SK-MEL-5 (cell line): Measurements from ENCODE around the gene HIF1AN. TPM values are rescaled to one million over a fixed set of nuclear protein-coding genes. Genes with fewer than 3 reads are reported as not detected.
"Not testable (repeated sequence)": the region's sequence is repeated elsewhere in the genome, so short reads cannot be mapped to it uniquely, and the experiment has no call there.

Experiments used
- DNase-seq: peaks from one replicate; pipeline ENCODE4 v3.0.0-alpha.2; 2016; ENCODE audit warnings: low read depth, low spot score
- in situ Hi-C: cut with HindIII; loops from 2 replicates; pipeline ENCODE4 v1.10.0; 2016; ENCODE audit warnings: low sequenced_read_pairs, high pct_unique_total_duplicates, low pct_unique_long_range_greater_than_20kb
- total RNA-seq: library from RNA; depleted of rRNA; stranded (reverse); fragments of >200 nt; shearing (Covaris generic); gene quantifications from 2 replicates; pipeline ENCODE4 v1.2.3, GENCODE V29; 2014

The HIF1AN gene
- total RNA-seq, 1 experiment from 2014 or later = 3.7 TPM

DNA sequence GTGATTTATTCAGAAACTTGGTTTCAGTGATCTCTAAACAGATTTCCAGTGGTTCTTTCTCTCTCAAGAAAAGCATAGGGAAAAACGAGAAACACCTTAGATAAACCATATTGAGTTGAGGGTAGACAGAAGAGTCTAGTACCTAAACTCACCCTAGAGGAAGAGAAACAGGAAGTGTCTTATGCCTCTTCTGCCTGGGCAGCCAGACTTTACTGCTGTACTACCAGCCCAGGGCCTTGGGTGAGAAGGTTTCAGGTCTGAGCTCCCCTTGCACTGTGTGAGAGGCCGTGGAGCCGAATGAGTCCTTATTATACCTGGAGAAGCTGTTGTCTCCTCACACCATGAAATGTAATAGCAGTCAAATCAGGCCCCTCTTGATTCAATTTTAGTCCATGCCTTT is 18.2 kb downstream of the HIF1AN start:
- in situ Hi-C loops = loop anchor here (25.0 kb wide), 1 partner anchor 333 kb away; no protein-coding TSS in a partner anchor
- no peak for DNase-seq

DNA sequence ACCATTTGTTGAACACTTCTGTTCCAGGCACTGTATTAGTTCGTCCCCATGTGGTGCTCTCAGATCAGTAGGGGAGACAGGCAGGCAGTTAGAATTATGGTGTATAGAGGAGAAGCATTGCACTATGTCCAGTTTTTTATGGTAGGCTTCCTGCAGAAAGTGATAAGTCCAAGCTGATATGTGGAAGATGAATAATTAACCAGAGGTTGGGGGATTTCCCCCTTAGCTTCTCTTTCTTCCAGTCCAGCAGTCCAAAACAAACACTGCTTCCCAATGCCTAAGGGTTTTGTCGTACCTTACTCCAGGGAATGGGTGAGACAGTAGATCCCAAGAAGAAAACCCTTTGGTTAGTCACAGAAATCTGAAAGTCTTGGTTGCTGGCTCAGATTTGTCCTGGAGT is 19.2 kb downstream of the HIF1AN start:
- in situ Hi-C loops = loop anchor here (25.0 kb wide), 1 partner anchor 332 kb away; no protein-coding TSS in a partner anchor
- no peak for DNase-seq

DNA sequence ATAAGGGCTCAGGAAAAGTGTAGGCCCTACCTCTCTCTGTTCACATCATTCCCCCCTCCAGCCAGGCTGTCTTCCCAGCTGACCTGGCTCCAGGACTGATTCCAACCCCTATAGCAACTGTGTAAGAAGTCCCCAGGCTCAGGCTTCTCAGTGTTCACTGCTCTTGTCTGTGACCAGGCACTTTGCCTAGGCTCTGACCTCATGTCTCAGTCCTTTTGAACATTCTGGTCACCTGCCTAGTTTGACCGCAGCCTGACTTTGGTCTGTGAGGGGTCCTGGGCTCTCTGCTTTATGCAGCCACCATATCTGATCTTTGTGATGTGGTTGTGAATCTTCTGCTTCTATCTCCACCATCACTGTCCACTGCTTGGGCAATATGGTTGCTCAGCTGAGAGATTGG is 24.5 kb downstream of the HIF1AN start:
- in situ Hi-C loops = loop anchor here (25.0 kb wide), 1 partner anchor 327 kb away; no protein-coding TSS in a partner anchor
- no peak for DNase-seq

DNA sequence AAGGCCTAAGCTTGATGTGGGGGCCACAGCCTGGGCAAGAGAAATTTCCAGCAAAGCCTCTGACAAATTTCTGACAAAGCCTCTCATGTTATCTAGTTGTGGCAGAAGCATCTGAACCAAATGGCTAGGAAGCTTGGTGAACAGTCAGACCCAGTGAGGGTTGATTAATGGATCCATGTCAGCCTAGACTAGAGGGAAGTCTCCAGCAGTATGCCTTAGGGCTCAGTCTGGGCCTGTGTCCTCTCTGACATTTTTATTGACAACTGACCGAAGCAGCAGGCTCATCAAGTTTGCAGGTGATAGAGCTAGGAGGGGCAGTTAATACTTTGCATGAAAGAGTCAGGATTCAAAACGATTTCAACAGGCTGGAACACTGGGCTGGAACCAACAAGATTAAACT is 25.3 kb downstream of the HIF1AN start:
- in situ Hi-C loops = loop anchor here (25.0 kb wide), 1 partner anchor 326 kb away; no protein-coding TSS in a partner anchor
- DNase-seq = no peak

DNA sequence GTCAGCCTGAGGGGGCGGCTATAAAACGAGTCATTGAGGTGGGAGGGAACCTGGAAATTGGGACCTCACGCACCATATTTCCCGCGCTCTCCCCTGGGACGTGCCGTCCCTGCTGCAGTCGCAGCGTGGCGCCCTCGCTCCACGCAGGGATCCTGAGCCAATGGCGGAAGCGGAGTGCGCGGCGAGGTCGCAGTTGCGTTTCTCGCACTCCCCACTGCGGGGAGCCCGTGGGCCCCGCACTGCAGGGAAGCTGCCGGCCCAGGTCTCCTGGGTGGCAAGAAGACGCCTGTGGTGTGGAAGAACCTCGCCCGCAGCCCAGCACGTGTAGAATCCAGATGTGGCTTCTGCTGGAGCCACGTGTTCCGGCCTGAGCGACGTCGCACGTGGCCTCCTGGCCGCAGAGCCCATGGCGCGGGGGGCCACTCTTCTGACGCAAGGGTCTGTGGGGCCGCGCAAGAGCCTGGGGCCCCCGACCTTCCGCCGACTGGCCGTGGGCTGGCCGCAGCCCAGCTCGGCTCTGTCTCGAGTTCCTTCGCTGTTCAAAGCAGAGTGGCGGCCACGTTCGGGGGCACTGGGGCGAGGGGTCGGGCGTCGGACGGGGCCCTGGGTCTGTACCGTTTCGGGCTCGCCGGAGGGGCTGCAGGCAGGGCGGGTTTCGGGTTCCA is 26.4 kb downstream of the HIF1AN start:
- in situ Hi-C loops = loop anchor here (25.0 kb wide), 1 partner anchor 325 kb away; no protein-coding TSS in a partner anchor
- peak; percentile 73 for DNase-seq

DNA sequence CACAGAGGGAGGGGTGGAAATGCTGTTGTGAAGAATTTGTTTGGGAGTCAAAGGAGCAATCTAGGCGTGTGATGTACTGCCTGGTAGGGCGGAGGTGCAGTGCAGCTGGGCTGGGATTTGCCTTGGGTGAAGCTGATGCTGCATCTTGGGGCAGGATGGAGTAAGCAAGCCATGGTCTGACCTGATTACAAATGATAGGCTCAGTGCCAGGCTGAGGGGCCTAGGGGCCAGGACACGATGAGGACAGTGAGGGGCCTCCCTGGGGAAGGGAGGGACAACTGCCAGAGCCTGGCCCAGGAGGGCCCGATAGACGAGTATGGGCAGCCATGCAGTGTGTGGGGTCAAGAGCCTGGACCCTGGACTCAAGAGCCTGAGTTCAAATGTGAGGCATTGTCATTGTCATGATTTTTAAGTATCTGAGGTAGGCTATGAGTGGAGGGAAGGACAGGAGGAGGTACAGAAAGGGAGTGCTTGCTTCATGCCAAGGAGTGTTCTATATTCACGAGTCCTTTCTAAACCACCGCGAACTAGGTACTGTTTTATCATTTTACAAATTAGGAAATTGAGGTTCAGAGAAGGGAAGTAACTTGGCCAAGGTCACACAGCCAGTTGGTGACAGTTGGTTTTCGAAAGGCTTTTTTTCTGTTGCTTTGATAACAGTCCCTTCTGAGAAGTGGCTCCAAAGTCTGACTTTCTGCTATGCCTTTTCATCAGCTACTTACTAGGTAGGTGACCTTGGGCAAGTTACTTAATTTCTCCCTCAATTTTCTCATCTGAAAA is 29.7 kb downstream of the HIF1AN start:
- no peak for DNase-seq
- in situ Hi-C loops = loop anchor here (25.0 kb wide), 1 partner anchor 322 kb away; no protein-coding TSS in a partner anchor

DNA sequence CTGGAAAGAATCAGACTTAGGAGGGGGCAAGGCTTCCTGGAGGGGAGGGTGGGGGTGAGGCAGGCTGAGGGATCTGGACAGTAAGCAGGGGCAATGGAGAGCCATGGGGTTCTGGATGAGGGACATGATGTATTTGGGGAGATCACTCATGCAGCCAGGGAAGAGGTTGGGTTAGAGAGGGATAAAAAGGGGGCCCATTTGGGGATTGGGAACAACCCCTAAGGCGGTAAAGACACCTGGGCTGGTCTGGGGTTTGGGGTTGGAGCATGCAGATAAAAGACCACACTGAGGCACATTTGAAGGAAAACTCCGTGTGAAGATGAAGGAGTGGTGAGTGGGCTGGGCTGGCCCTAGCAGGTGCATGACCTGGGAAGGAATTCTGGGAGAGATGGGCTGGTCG is 30.8 kb downstream of the HIF1AN start:
- no peak for DNase-seq
- in situ Hi-C loops = loop anchor here (25.0 kb wide), 1 partner anchor 321 kb away; no protein-coding TSS in a partner anchor

DNA sequence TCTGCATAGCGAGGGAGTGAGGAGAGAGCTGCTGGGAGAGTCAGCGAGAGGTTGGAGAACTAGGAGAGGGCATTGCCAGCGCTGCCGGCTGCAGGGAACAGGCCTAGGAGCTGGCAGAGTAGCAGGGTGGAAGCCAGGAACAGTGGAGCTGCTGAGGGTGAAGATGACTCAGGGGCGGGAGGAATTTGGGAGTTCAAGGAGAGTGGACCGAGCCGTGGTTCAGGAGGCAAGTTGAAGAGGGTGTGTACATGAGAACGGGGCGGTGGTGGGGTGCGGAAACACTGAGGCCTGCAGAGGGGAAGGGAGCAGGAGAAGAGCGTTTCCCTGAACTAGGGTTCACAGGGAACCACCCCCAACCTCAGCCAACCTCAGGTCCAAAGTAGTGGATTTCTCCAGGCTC is 31.5 kb downstream of the HIF1AN start:
- no peak for DNase-seq
- in situ Hi-C loops = loop anchor here (25.0 kb wide), 1 partner anchor 320 kb away; no protein-coding TSS in a partner anchor

DNA sequence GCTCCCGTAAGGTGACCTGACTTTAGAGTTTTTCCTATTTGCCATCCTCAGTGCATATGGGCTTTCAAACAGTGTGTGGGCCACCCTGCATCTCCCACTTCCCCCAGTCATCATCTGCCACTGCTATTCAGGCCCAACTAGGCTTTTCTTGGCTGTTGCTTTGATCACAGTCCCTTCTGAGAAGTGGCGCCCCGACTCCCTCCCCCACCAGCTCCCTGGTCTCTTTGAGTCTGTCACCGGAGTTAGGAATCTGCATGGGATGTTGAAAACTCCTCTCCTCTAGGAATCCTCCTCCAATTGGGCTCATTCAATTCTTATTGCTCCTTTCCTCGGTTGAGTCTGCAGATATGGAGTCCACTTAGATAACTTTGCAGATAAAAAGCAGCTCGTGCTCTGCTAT is 32.1 kb downstream of the HIF1AN start:
- no peak for DNase-seq
- in situ Hi-C loops = loop anchor here (25.0 kb wide), 1 partner anchor 319 kb away; no protein-coding TSS in a partner anchor

DNA sequence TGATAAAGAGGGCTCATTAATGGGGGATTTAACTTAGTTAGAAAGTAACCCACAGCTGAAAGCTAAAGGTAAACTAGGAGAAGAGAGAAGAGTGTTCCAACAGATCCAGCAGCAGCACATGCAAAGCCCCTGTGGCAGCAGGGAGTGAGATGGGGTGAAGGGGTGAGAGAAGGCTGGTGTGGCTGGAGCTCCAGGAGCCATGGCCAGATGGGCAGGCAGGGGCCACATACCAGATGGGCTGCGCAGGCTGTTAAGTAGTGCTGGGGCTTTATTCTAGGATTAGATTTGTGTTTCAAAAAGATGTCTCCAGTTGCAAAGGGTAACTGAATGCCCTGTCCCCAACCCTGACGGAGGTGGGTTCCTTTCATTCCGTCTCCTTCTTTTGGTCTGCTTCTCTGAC is 33.2 kb downstream of the HIF1AN start:
- no peak for DNase-seq
- in situ Hi-C loops = loop anchor here (25.0 kb wide), 1 partner anchor 318 kb away; no protein-coding TSS in a partner anchor

DNA sequence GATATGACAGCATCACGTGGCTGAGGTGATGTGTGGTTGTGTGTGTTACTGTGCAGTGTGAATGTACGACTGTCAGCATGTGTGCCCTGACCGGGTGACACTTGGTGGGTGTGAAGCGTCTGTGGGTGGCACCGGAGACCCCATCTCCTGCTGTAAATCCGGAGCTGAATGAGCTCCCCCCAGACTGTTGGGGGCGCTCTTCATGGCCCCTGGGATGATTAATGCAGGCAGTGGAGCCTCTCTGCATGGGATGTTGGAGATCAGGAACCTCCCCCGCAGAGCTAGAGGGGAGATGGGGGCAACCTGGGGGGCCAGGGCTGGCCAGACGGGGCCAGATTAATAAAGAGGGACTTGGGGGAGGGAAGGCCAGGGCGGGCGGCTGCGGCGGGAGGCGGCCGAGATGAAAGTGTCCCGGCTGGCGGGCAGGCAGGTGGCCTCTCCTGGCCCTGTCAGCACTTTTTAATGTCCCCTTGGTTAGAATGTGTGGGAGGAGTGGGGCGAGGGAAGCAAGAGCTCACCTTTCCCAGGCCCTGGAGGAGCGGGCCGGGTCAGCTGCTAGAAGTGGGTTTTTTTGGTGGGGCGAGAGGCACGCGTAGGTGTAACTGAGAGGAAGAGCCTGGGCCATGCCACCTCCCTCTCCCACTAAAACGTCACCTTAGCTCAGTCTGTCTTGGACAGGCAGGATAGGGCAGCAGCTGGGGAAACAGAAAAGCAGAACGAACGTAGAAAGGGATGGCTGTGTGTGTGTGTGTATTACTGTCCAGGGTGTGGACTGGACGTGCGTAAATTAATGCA is 34.1 kb downstream of the HIF1AN start:
- in situ Hi-C loops = loop anchor here (25.0 kb wide), 1 partner anchor 317 kb away; no protein-coding TSS in a partner anchor
- no peak for DNase-seq

DNA sequence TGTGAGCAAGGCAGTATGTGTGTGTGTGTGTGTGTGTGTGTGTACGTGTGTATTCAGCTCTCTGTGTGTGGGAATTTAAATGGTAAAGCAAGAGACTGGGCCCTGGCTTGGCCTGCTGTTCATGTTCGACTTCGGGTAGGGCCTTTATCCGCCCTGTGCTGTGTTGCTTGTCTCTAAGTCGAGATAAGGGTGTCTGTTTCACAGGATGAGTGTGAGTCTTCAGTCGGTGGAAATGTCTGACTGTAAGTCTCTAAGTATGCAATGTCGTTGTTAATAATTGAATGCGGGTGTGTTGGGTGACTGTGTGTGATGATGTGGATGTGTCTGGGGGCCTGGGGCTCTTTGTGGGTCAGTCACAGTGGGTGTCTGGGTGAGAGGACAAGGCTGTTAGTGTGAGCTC is 34.8 kb downstream of the HIF1AN start:
- in situ Hi-C loops = loop anchor here (25.0 kb wide), 1 partner anchor 317 kb away; no protein-coding TSS in a partner anchor
- DNase-seq = no peak

DNA sequence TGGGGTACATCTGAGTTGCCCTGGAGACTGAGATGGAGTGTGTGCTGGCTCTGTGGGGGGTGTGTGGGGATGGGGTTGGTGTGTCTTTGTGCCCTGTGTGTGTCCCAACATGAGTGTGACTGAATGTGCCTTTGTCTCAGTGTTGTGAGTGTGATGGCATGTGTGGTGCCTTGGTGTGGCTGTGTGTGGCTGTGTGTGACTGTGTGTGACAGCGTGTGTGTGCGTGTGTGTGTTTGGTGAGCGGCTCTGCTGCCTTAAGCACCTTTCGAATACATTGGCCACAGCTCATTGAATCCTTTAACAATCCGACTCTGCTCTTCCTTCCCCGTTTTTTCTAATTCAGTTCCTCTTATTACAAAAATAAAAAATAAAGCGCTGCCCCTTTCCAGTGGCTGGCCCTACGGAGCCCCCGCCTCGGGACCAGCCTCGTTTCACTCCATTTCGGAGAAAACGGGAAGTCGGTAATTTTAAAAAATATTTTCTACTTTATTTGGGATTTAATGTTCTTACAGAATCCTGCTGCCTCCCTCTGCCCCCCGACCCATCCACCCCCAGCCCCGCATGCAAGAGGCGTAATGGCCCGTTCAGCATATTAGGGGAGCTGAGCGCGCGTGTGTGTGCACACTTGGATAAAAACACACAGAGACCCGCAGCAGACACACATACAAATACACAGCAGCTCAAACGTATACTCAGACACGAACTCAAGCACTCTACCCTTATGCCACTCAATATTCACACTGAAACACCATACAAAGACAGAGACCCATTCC is 35.5 kb downstream of the HIF1AN start:
- in situ Hi-C loops = loop anchor here (25.0 kb wide), 1 partner anchor 316 kb away; no protein-coding TSS in a partner anchor
- no peak for DNase-seq

DNA sequence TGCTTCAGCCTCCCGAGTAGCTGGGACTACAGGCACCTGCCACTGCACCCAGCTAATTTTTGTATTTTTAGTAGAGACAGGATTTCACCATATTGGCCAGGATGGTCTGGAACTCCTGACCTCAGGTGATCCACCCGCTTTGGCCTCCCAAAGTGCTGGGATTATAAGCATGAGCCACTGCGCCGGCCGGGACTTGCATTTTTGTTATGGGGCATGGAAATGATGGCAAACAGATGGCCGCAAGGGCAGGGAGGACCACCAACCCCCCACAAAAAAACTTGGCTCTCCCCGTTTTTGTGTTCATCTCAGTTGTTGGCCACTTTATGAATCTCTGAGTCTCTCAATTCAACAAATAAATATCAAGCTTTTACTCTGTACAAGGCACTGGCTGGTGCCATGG is 39.4 kb downstream of the HIF1AN start:
- DNase-seq, in situ Hi-C loops: not testable (repeated sequence)

DNA sequence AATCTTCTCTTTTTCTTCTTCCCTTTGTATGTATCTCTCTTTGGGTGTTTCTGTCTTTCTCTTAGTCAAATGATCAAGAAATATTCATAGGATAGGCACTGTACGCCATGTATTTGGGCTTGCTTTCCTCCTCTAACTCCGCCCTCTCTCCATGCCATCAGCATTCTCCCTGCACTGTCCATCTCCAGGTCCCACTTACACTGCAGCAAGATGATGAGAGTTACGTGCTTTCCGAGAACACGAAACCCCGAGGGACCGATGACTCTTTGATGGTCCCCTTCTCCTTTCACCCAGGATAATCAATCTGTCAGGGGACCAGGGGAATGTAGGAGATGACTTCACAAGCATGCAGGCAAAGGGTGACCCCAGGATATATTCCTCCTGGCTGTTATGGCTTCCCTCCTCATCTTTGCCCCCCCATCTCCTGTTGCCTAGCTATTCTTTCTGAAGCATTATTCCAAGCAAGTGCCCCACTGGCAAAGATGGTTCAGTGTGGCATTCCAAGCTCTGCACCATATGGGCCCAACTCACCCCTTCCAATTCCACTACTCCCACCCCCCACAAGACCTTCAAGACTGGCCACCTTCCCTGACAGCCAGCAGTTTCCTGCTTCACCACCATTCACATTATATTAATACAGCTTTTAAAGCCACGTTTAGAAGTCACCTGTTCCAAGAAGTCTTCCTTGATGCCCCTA is 40.0 kb downstream of the HIF1AN start:
- in situ Hi-C loops = no loop called here

DNA sequence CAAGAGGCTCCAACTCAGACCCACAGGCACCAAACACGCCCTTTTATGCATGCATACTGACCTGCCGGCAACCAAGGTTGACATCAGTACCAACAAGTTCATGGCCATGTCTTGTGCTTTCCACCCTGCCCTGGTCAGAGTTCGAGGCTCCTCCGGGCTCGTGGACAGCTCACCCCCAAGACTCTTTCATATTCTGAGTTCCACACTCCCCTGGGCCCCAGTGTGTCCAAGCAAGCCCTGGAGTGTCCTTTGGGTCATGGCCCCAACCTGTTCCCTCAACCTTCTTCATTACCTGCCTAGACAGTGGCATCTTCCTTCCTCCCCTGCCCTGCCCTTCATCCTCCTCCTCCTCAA is 40.5 kb downstream of the HIF1AN start:
- in situ Hi-C loops = no loop called here
- DNase-seq = no peak

More for the DNA sequence above, 40.0 kb downstream of the HIF1AN start:
- no peak for DNase-seq
